Measurements from ENCODE around the gene ADIRF.
"Not testable (repeated sequence)": the region's sequence is repeated elsewhere in the genome, so short reads cannot be mapped to it uniquely, and the experiment has no call there.

ADIRF gene

GRCh38 chr10:86945361-86946212 lies 22.7 kb upstream of the ADIRF start:
- peak overlapping the region in 1 of 5 donors; percentile 4 for H3K4me3 ChIP-seq (ENCODE audit: low read depth in 1 of 5, low read length in 5 of 5)
- no peaks in the 10 kb centered on the region for H3K27me3 ChIP-seq (ENCODE audit: control insufficient read depth in 5 of 5, insufficient read depth in 4 of 5, low read length in 5 of 5)
- H3K9me3 ChIP-seq (ENCODE audit: control insufficient read depth in 5 of 5, low read length in 5 of 5): no peaks in the 10 kb centered on the region
- H3K27ac ChIP-seq (ENCODE audit: low read depth, low read length): peak overlapping the region; percentile 75
- peaks cover 12 to 59% (median 52%) of the 10 kb centered on the region in 5 donors for H3K4me1 ChIP-seq (ENCODE audit: control insufficient read depth in 5 of 5, insufficient read depth in 5 of 5, low read length in 5 of 5)
- H3K36me3 ChIP-seq (ENCODE audit: control insufficient read depth in 5 of 5, insufficient read depth in 5 of 5, low read length in 5 of 5): peaks cover 0 to 49% (median 34%) of the 10 kb centered on the region in 5 donors
- H3K9ac ChIP-seq (ENCODE audit: low read length in 5 of 5): peak overlapping the region in 2 of 5 donors; percentile 22 to 41

- Histone ChIP-seq H3K9ac (ENCODE audit: low read length in 5 of 5) (peak overlapping the region in 1 of 5 donors; percentile 41), H3K27ac (ENCODE audit: low read depth, low read length) (no peak overlapping the region), H3K27me3 (ENCODE audit: control insufficient read depth in 5 of 5, insufficient read depth in 4 of 5, low read length in 5 of 5) (no peaks in the 10 kb centered on the region), H3K9me3 (ENCODE audit: control insufficient read depth in 5 of 5, low read length in 5 of 5) (no peaks in the 10 kb centered on the region), H3K4me1 (ENCODE audit: control insufficient read depth in 5 of 5, insufficient read depth in 5 of 5, low read length in 5 of 5) (peaks cover 12 to 68% (median 60%) of the 10 kb centered on the region in 5 donors), H3K36me3 (ENCODE audit: control insufficient read depth in 5 of 5, insufficient read depth in 5 of 5, low read length in 5 of 5) (peaks cover 0 to 44% (median 31%) of the 10 kb centered on the region in 5 donors), H3K4me3 (ENCODE audit: low read depth in 1 of 5, low read length in 5 of 5) (no peak overlapping the region)
Measured at GRCh38 chr10:86946213-86947155, 21.8 kb upstream of the ADIRF start.

GRCh38 chr10:86947806-86948205 lies 20.5 kb upstream of the ADIRF start:
- not testable (repeated sequence) for H3K9me3 ChIP-seq (ENCODE audit: control insufficient read depth in 5 of 5, low read length in 5 of 5); H3K4me3 ChIP-seq (ENCODE audit: low read depth in 1 of 5, low read length in 5 of 5); H3K27me3 ChIP-seq (ENCODE audit: control insufficient read depth in 5 of 5, insufficient read depth in 4 of 5, low read length in 5 of 5); H3K9ac ChIP-seq (ENCODE audit: low read length in 5 of 5); H3K27ac ChIP-seq (ENCODE audit: low read depth, low read length)
- Histone ChIP-seq H3K36me3 (ENCODE audit: control insufficient read depth in 5 of 5, insufficient read depth in 5 of 5, low read length in 5 of 5) (peaks cover 0 to 37% (median 25%) of the 10 kb centered on the region in 5 donors), H3K4me1 (ENCODE audit: control insufficient read depth in 5 of 5, insufficient read depth in 5 of 5, low read length in 5 of 5) (peaks cover 12 to 81% (median 55%) of the 10 kb centered on the region in 5 donors)

GRCh38 chr10:86950349-86950748 lies 17.9 kb upstream of the ADIRF start:
- Histone ChIP-seq H3K4me3 (ENCODE audit: low read depth in 1 of 5, low read length in 5 of 5) (no peak overlapping the region), H3K4me1 (ENCODE audit: control insufficient read depth in 5 of 5, insufficient read depth in 5 of 5, low read length in 5 of 5) (peaks cover 14 to 83% (median 53%) of the 10 kb centered on the region in 5 donors), H3K9ac (ENCODE audit: low read length in 5 of 5) (peak overlapping the region in 1 of 5 donors; percentile 22), H3K27ac (ENCODE audit: low read depth, low read length) (no peak overlapping the region), H3K9me3 (ENCODE audit: control insufficient read depth in 5 of 5, low read length in 5 of 5) (no peaks in the 10 kb centered on the region), H3K36me3 (ENCODE audit: control insufficient read depth in 5 of 5, insufficient read depth in 5 of 5, low read length in 5 of 5) (peaks cover 0 to 13% (median 3%) of the 10 kb centered on the region in 5 donors), H3K27me3 (ENCODE audit: control insufficient read depth in 5 of 5, insufficient read depth in 4 of 5, low read length in 5 of 5) (no peaks in the 10 kb centered on the region)

GRCh38 chr10:86951184-86951761 lies 17.0 kb upstream of the ADIRF start:
- no peak overlapping the region for H3K9ac ChIP-seq (ENCODE audit: low read length in 5 of 5)
- H3K27ac ChIP-seq (ENCODE audit: low read depth, low read length): peak overlapping the region; percentile 99
- peaks cover 0 to 6% (median 3%) of the 10 kb centered on the region in 5 donors for H3K36me3 ChIP-seq (ENCODE audit: control insufficient read depth in 5 of 5, insufficient read depth in 5 of 5, low read length in 5 of 5)
- H3K4me1 ChIP-seq (ENCODE audit: control insufficient read depth in 5 of 5, insufficient read depth in 5 of 5, low read length in 5 of 5): peaks cover 12 to 81% (median 51%) of the 10 kb centered on the region in 5 donors
- H3K4me3 ChIP-seq (ENCODE audit: low read depth in 1 of 5, low read length in 5 of 5): no peak overlapping the region
- no peaks in the 10 kb centered on the region for H3K9me3 ChIP-seq (ENCODE audit: control insufficient read depth in 5 of 5, low read length in 5 of 5)
- no peaks in the 10 kb centered on the region for H3K27me3 ChIP-seq (ENCODE audit: control insufficient read depth in 5 of 5, insufficient read depth in 4 of 5, low read length in 5 of 5)

- Histone ChIP-seq H3K9me3 (ENCODE audit: control insufficient read depth in 5 of 5, low read length in 5 of 5) (no peaks in the 10 kb centered on the region), H3K9ac (ENCODE audit: low read length in 5 of 5) (no peak overlapping the region), H3K27ac (ENCODE audit: low read depth, low read length) (peak overlapping the region; percentile 99), H3K4me1 (ENCODE audit: control insufficient read depth in 5 of 5, insufficient read depth in 5 of 5, low read length in 5 of 5) (peaks cover 12 to 81% (median 51%) of the 10 kb centered on the region in 5 donors), H3K27me3 (ENCODE audit: control insufficient read depth in 5 of 5, insufficient read depth in 4 of 5, low read length in 5 of 5) (no peaks in the 10 kb centered on the region), H3K4me3 (ENCODE audit: low read depth in 1 of 5, low read length in 5 of 5) (peak overlapping the region in 1 of 5 donors; percentile 25), H3K36me3 (ENCODE audit: control insufficient read depth in 5 of 5, insufficient read depth in 5 of 5, low read length in 5 of 5) (no peaks in the 10 kb centered on the region)
Measured at GRCh38 chr10:86952106-86952505, 16.2 kb upstream of the ADIRF start.

- H3K9me3 ChIP-seq (ENCODE audit: control insufficient read depth in 5 of 5, low read length in 5 of 5); H3K36me3 ChIP-seq (ENCODE audit: control insufficient read depth in 5 of 5, insufficient read depth in 5 of 5, low read length in 5 of 5); H3K27me3 ChIP-seq (ENCODE audit: control insufficient read depth in 5 of 5, insufficient read depth in 4 of 5, low read length in 5 of 5); H3K4me3 ChIP-seq (ENCODE audit: low read depth in 1 of 5, low read length in 5 of 5); H3K9ac ChIP-seq (ENCODE audit: low read length in 5 of 5): not testable (repeated sequence)
- H3K27ac ChIP-seq (ENCODE audit: low read depth, low read length): peak overlapping the region; percentile 99
- H3K4me1 ChIP-seq (ENCODE audit: control insufficient read depth in 5 of 5, insufficient read depth in 5 of 5, low read length in 5 of 5): peaks cover 13 to 85% (median 57%) of the 10 kb centered on the region in 5 donors
Measured at GRCh38 chr10:86952697-86953096, 15.6 kb upstream of the ADIRF start.

GRCh38 chr10:86953747-86954680 lies 14.3 kb upstream of the ADIRF start:
- Histone ChIP-seq H3K9ac (ENCODE audit: low read length in 5 of 5) (peak overlapping the region; percentile 63 to 86 (median 78)), H3K27ac (ENCODE audit: low read depth, low read length) (peak overlapping the region; percentile 99), H3K9me3 (ENCODE audit: control insufficient read depth in 5 of 5, low read length in 5 of 5) (no peaks in the 10 kb centered on the region), H3K36me3 (ENCODE audit: control insufficient read depth in 5 of 5, insufficient read depth in 5 of 5, low read length in 5 of 5) (no peaks in the 10 kb centered on the region), H3K27me3 (ENCODE audit: control insufficient read depth in 5 of 5, insufficient read depth in 4 of 5, low read length in 5 of 5) (no peaks in the 10 kb centered on the region), H3K4me3 (ENCODE audit: low read depth in 1 of 5, low read length in 5 of 5) (peak overlapping the region in 4 of 5 donors; percentile 45 to 80 (median 74)), H3K4me1 (ENCODE audit: control insufficient read depth in 5 of 5, insufficient read depth in 5 of 5, low read length in 5 of 5) (peaks cover 16 to 89% (median 70%) of the 10 kb centered on the region in 5 donors)

Data from subcutaneous abdominal adipose tissue (tissue), 5 donors.